Measurements from ENCODE around the gene CHST12. TPM values are rescaled to one million over a fixed set of nuclear protein-coding genes. Genes with fewer than 3 reads are reported as not detected.
A peak's percentile ranks its signal among the peaks of the same experiment; 100 is the strongest.

Gene CHST12
- total RNA-seq, 2 donors from 2014 or later, result 14.5 to 18.5 TPM

GRCh38 chr7:2409745-2410414 lies 6.5 kb downstream of the CHST12 start:
- Histone ChIP-seq H3K4me3 (ENCODE audit: low read length) (no peak overlapping the region), H3K9me3 (ENCODE audit: control insufficient read depth, low read length) (no peaks in the 10 kb centered on the region), H3K4me1 (ENCODE audit: control insufficient read depth, insufficient read depth, low read length) (no peaks in the 10 kb centered on the region), H3K27ac (ENCODE audit: low read depth, low read length) (no peak overlapping the region), H3K9ac (ENCODE audit: extremely low read depth, low read length, poor library complexity, severe bottlenecking) (no peak overlapping the region), H3K36me3 (ENCODE audit: control insufficient read depth, insufficient read depth, low read length) (no peaks in the 10 kb centered on the region), H3K27me3 (ENCODE audit: control insufficient read depth, insufficient read depth, low read length, poor library complexity, severe bottlenecking) (no peaks in the 10 kb centered on the region)
- Mint-ChIP-seq H3K4me1 (peaks cover 15% of the 10 kb centered on the region), H3K9me3 (no peaks in the 10 kb centered on the region), H3K36me3 (ENCODE audit: low read depth) (peaks cover 8% of the 10 kb centered on the region), H3K27me3 (ENCODE audit: insufficient read depth) (no peaks in the 10 kb centered on the region), H3K27ac (peak overlapping the region; percentile 30), H3K4me3 (no peak overlapping the region)
- TF ChIP-seq CTCF (conservative IDR thresholded peaks at IDR 0.05), result no peak
- no peak for DNase-seq
- 91 to 92% methylated on average over 13 to 15 of the region's 15 CpGs for WGBS, 2 experiments (ENCODE audit: insufficient coverage in 1 of 2, insufficient read length in 1 of 2)

- no peak for DNase-seq
- no peak overlapping the region for H3K4me3 Mint-ChIP-seq
- H3K27ac ChIP-seq (ENCODE audit: low read depth, low read length), result no peak overlapping the region
- no peaks in the 10 kb centered on the region for H3K27me3 ChIP-seq (ENCODE audit: control insufficient read depth, insufficient read depth, low read length, poor library complexity, severe bottlenecking)
- 83 to 97% methylated on average over 1 of the region's 1 CpG for WGBS, 2 experiments (ENCODE audit: insufficient coverage in 1 of 2, insufficient read length in 1 of 2)
- H3K4me1 ChIP-seq (ENCODE audit: control insufficient read depth, insufficient read depth, low read length), result no peaks in the 10 kb centered on the region
- H3K4me1 Mint-ChIP-seq, result peaks cover 9% of the 10 kb centered on the region
- TF ChIP-seq CTCF (conservative IDR thresholded peaks at IDR 0.05), result no peak
- H3K9ac ChIP-seq (ENCODE audit: extremely low read depth, low read length, poor library complexity, severe bottlenecking), result no peak overlapping the region
- no peaks in the 10 kb centered on the region for H3K27me3 Mint-ChIP-seq (ENCODE audit: insufficient read depth)
- H3K36me3 Mint-ChIP-seq (ENCODE audit: low read depth), result peaks cover 8% of the 10 kb centered on the region
- H3K9me3 Mint-ChIP-seq, result no peaks in the 10 kb centered on the region
- H3K36me3 ChIP-seq (ENCODE audit: control insufficient read depth, insufficient read depth, low read length), result no peaks in the 10 kb centered on the region
- H3K4me3 ChIP-seq (ENCODE audit: low read length), result no peak overlapping the region
- H3K9me3 ChIP-seq (ENCODE audit: control insufficient read depth, low read length), result no peaks in the 10 kb centered on the region
- H3K27ac Mint-ChIP-seq, result no peak overlapping the region
Observed at GRCh38 chr7:2411049-2411448, 7.6 kb downstream of the CHST12 start.

GRCh38 chr7:2411815-2412586 lies 8.6 kb downstream of the CHST12 start:
- Mint-ChIP-seq H3K36me3 (ENCODE audit: low read depth) (peaks cover 5% of the 10 kb centered on the region), H3K27me3 (ENCODE audit: insufficient read depth) (no peaks in the 10 kb centered on the region), H3K27ac (no peak overlapping the region), H3K4me1 (peaks cover 8% of the 10 kb centered on the region), H3K9me3 (no peaks in the 10 kb centered on the region), H3K4me3 (no peak overlapping the region)
- Histone ChIP-seq H3K27me3 (ENCODE audit: control insufficient read depth, insufficient read depth, low read length, poor library complexity, severe bottlenecking) (no peaks in the 10 kb centered on the region), H3K4me1 (ENCODE audit: control insufficient read depth, insufficient read depth, low read length) (no peaks in the 10 kb centered on the region), H3K9ac (ENCODE audit: extremely low read depth, low read length, poor library complexity, severe bottlenecking) (no peak overlapping the region), H3K9me3 (ENCODE audit: control insufficient read depth, low read length) (no peaks in the 10 kb centered on the region), H3K4me3 (ENCODE audit: low read length) (no peak overlapping the region), H3K36me3 (ENCODE audit: control insufficient read depth, insufficient read depth, low read length) (peaks cover 6% of the 10 kb centered on the region), H3K27ac (ENCODE audit: low read depth, low read length) (no peak overlapping the region)
- no peak for TF ChIP-seq CTCF (conservative IDR thresholded peaks at IDR 0.05)
- no peak for DNase-seq
- 91 to 94% methylated on average over 11 of the region's 12 CpGs for WGBS, 2 experiments (ENCODE audit: insufficient coverage in 1 of 2, insufficient read length in 1 of 2)
